D341Med (cell line): ENCODE results near the gene RAB30.

ENCODE experiments used
- DNase-seq: peaks from one replicate; pipeline ENCODE4 v3.0.0; 2012; ENCODE audit warnings: low spot score

Gene RAB30

GRCh38 chr11:83070731-83071566 lies 748 bp downstream of the RAB30 start:
- DNase-seq: peak; percentile 48

DNA sequence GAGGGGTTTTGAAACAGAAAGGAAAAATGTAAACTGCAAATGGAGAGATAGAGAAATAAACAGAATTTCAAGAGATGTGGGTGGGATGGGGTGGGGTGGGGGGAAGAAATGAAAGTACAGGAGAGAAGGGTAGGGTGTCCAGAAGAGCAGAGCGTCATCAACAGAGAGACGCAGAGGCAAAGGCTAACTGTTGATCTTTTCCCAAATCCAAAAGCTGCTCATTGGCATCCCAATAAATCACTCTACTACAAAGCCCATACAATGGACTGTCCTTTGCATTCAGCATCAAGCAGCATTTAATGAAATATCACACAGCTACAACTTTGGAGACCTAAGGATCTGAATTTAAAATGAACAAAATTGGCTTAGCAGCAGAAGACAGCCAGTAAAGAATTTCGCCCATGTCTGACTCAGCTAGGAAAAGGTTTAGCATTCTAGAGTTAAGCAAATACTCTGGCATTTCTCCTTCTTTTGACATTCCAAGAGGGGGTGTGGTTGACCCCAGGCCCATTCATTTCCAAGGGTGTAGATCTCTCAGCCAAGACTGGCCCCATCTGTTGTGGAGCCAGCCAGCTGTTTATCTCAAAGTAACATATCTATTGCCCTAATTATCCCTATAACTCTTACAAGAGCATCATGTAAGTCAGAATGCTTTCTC lies 1.5 kb downstream of the RAB30 start:
- DNase-seq: no peak

DNA sequence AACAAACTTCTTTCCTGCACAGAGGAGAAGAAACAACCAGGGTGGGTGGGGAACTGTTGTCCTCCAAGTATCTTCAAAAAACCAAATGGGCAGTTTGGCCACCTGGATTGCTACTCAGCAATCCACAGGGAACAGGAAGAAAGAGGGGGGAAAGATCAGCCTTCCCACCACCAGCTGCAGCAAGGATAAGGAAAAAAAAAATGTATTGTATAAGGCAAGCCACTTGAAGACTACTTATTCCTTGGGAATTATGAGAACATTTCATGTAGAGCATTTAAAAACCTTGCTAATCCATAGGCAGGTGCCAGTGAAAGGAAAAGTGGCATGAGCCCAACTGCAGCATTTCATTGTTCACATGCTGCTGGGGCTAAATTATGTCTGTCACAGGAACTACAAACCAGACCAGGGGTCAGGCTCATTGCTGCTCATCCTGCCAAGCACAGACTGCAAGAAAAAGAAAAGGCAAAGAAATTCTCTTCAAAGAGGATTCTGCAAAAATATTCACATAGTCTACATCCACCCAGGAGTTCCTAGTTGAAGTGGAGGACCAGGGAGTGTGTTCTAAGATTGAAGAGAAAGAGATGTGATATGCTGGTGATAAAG lies 2.2 kb downstream of the RAB30 start:
- no peak for DNase-seq

DNA sequence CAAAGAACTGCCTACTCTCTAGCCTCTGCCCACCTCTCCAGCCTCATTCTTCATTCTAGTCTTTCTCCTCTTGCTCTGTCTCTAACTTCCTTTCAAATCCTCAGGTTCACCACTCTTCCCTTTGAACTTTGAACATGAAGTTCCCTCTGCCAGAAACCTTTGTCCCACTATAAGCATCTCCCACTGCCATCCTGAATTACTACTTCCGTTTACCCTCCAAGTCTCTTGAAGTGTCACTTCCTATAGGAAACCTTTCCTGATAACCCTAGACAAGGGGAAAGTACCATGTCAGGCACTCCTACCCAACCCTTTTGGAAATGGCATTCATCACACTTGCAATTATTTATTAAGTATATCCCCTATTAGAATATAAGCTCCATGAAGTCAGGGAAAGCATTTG lies 3.1 kb downstream of the RAB30 start:
- no peak for DNase-seq

DNA sequence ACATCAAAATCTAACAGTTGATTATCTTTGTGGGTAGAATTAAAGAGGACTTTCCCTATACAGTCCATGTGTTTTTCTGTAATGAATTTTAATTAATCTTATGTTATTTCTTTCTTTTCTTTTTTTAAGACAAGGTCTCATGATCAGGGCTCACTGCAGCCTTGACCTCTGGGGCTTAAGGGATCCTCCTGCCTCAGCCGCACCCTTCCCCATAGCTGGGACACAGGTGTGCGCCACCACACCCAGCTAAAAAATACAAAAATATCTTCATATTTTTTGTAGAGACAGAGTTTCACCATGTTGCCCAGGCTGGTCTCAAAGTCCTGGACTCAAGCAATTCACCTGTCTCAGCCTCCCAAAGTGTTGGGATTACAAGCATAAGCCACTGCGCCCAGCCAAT lies 7.7 kb downstream of the RAB30 start:
- no peak for DNase-seq

DNA sequence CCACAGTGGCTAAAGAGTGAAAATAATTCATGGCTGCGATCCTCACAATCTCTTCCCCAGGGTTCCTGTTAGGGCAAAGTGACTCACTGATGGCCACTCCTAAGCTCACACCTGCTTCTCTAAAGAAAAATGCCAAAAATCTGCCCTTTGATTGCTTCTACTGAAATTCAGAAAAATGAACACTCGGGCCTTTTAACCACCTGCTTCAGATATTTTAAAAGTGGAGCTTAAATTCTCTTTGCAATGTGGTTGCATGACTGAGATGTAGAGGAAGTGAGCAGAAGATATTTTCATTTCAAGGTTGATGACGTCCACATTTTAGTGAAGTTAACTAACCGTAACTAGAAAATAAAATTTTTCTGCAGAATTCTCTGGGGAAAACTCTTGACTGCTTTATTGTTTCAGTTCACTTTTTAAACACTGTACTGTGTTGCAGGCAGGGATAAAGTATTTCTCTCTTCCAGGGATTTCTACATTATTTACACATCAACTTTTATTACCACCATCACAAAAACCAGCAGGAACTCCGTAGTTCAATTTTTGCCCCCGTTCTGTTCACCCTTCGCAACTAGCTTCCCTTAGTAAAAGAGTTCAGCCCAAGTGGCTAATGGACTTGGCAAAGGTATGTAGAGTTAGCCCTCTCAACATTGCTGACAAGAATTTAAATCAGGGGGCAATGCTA lies 8.5 kb downstream of the RAB30 start:
- no peak for DNase-seq

DNA sequence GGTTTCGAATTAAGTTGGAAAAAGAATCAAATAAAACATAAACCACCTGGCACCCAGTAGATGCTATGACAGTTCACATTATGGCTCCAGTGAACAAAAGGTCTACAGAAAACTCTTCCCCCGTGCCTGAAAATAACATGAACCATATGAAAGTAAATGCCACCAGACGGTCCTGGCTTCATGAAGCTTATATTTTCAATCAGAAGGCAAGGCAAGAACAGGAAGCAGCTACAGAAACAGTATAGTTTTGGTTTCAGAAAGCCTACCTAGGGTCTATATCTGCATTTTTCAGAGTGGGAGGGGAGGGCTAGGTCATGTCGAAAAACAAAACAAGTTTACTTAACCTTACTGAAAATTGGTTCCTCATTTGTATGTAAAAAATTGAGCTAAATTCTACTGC lies 9.8 kb downstream of the RAB30 start:
- DNase-seq: no peak

- DNase-seq: no peak
These were observed 10.7 kb downstream of the RAB30 start for GRCh38 chr11:83060965-83061364.

DNA sequence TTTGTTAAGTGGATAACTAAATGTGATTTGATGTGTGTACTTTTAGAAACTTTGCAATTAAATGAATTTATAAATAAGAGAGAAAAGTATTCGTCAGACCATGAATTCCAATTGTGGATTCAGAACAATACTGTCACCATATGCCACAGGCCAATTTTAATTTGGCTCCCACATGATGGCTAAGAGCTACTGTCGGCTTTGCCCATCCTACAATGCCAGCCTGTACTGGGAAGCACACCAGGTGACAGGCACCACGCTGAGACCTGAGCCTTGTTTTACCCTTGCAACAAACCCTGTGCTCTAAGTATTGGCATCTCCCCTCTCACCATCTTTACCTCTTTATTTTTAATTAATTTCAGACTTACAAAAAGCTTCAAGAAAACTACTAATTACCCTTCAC lies 14.0 kb downstream of the RAB30 start:
- no peak for DNase-seq

DNA sequence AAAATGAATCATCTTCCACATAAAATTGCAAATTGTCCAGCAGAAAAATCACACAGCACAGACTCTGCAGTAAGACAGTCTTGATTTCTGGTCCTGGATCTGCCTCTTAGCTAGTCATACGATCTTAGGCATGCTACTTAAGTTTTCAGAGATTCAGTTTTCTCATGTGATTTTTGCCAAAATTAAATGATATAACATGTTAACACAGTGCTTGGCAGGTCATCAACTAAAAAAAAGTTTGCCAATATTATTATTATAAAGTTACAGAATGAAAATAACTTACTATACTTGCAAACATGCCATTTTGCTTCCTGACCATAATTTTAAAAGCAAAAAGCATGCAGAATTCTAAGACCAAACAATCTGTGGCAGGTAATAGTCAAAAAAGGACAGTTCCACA lies 15.1 kb downstream of the RAB30 start:
- no peak for DNase-seq

- DNase-seq: no peak
These were observed 15.5 kb downstream of the RAB30 start for GRCh38 chr11:83056204-83056603.

GRCh38 chr11:83054904-83055380 lies 16.8 kb downstream of the RAB30 start:
- DNase-seq: no peak

GRCh38 chr11:83054001-83054400 lies 17.7 kb downstream of the RAB30 start:
- DNase-seq: no peak

DNA sequence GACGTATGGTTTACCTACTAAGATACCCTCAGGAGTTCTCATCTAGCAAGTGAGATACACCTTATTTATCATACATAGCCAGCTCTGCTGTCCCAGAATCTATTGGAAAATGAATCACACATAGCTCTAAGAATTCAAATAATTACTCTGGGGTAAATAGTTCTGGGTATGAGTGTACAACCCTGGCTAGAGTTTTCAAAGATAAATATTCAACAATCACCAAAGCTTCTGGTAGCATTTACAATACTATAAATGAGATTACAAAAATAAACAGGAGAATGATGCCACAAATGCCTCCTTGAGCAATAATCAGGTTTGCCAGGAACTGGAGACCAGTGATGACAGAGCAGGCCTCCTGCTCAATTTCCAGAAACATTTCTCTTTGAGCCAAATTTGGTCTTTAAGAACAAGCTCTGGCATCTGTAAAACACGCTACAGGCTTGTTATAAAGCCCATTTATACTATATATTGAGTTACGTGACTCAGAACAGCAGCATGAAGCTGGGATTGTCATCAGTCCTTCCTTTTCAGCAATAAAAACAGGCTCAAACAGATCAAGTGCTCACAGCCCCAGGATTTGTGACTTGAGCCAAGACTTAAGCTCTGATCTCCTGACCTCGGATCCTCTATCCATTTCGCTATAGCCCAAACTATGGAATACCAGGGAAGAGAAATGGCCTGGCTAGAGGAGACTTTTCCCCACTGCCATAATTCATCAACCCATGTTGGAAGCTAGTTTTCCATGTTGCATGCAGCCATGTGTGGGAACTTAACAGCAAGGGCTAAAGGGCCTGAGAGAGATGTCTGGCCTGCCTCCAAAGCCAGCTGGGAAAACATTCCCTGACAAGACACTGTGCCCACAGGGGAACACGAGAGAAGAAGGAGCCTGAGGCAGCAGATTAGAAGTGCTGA lies 19.7 kb downstream of the RAB30 start:
- DNase-seq: peak; percentile 45

GRCh38 chr11:83047515-83048225 lies 24.0 kb downstream of the RAB30 start:
- DNase-seq: no peak

DNA sequence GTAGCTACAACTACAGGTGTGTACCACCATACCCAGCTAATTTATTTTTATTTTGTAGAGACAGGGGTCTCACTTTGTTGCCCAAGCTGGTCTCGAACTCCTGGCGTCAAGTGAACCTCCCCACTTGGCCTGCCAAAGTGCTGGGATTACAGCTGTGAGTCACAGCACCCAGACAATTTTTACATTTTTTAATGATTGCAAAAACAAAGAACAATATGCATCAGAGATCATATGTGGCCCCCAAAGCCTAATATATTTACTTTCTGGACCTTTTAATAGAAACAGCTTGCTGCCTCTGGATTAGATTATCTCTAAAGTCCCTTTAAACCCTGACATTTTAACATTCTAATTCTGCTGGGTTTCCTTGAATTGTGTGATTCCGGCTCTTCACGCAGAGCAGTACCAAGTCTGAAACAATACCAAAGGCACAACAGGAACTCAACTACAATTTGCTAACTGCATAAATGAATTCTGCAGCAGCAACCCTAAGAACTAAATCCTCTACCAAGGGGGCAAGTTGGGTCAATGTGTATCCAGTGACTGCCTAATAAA lies 25.0 kb downstream of the RAB30 start:
- no peak for DNase-seq

DNA sequence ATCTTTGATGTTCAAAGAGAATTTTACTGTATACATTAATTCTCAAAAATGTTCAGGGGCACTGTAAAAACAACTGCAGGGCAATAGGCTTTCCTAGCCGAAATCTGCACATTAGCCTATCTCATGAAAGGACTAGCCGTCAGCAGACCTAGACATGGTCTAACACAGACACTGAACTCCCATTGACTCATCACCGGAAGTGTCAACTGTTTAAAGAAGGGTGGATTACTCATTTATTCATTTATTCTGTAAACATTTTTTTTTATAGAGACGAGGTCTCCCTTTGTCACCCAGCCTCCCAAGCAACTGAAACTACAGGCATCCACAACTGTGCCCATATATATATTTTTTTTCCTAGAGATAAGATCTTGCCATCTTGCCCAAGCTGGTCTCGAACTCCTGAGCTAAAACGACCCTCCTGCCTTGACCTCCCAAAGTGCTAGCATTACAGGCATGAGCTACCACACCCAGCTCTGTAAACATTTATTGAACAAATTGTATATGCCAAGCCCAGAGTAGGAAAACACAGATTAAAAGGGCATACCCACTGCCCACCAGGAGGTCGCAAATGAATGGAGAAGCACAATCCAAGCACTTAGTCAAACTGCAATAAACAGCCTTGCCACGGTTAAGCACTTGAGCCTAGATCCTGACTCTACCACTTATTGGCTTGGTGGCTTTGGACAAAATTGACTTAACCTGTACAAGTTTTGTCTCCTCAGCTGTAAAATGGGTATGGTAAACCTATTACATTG lies 26.6 kb downstream of the RAB30 start:
- DNase-seq: no peak

GRCh38 chr11:83042964-83043711 lies 28.6 kb downstream of the RAB30 start:
- DNase-seq: no peak

DNA sequence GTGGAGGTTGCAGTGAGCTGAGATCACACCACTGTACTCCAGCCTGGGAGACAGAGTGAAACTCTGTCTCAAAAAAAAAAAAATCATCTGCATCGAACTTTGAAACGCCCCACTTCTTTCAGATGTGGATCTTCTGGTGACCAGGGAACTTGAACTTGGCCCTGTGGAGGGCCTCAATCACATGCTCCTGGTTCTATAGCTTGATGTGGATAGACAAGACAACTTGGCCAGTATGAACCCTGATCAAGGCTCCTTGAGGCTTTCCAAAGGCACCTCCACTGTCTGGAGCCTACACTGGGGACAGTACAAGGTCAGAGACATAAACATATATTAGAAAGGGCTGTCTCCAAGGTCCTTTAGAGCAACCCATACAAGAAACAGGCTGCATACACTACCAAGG lies 30.6 kb downstream of the RAB30 start:
- no peak for DNase-seq
